ENCODE measurements around the gene CACNA1C. TPM values are rescaled to one million over a fixed set of nuclear protein-coding genes. Genes with fewer than 3 reads are reported as not detected.
A peak's percentile ranks its signal among the peaks of the same experiment; 100 is the strongest.

Gene CACNA1C
- total RNA-seq, 1 experiment from 2014 or later, result 1.8 TPM

DNA sequence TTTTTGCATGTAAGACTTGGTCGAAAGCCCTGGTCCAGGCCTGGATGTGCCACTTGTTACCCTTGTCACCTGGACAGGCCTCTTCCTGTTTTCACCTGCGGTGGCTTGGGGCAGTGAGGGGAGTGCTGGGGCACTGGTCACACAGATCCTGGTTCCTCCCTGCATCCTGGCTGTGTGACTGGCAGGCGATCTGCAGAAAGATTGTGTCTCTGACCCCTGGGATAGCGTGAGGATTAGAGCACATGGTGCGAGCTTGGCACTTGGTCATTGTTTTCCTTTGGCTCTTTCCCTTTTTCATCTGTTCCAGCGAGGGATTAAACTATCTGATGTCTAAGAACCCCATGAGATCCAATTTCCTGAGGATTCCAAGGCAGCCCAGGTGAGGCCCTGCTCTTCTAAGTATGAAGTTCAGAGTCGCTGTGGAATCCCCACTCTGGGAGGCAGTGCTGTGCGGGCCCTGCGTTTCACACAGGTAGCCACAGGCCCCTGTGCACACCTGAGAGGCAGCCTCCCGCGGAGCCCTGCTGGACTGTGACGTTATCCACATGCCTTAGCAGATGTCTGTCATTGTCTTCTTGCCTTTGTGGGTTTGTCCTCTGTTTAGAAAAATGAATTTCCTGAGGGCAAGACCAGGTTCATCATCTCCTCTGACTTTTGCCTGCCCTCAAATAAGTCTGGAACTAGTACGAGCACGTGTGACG, 288.4 kb downstream of the CACNA1C start:
- DNase-seq (ENCODE audit: low read depth), result no peak

- peak; percentile 66 for DNase-seq (ENCODE audit: low read depth)
Observed at GRCh38 chr12:2341871-2342270, 289.1 kb downstream of the CACNA1C start.

DNA sequence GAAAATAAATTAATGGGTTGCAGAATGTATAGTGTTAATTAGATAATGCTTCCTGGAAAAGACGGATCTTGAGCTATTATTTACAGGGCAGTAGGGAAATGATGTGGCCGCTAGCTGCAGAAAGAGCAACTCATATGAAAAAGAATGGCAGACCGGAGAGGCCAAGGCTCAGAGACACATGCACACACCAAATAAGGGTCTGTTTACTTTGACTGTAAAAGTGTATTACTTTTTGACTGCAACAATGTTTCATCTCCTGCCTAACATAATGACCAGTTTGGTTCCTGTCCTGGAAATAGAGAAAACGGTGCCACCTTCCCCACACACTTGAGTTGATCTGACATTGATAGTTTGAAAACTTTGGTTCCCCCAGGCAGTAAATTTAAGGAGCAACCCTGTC, 290.9 kb downstream of the CACNA1C start:
- no peak for DNase-seq (ENCODE audit: low read depth)

- no peak for DNase-seq (ENCODE audit: low read depth)
Observed at GRCh38 chr12:2344476-2344875, 291.7 kb downstream of the CACNA1C start.

DNA sequence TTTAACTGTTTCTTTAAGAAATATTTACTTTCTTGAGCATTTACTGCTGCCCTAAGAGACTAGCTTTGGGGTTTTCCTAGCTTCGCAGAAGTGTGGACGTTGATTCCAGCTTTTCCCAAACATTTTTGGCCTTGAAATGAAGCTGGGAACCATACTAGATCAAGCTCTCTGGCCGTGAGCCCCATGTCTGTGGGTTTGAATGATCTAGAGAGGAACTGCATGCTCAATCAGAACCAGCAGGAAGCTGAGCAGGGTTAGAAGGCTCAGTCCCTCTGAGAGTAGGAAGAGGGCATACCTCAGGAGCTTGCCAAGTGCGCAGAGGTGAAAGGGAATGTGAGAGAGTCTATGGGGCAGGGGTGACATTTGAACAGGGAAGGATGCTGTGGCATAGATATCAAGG, 292.1 kb downstream of the CACNA1C start:
- DNase-seq (ENCODE audit: low read depth), result no peak

DNA sequence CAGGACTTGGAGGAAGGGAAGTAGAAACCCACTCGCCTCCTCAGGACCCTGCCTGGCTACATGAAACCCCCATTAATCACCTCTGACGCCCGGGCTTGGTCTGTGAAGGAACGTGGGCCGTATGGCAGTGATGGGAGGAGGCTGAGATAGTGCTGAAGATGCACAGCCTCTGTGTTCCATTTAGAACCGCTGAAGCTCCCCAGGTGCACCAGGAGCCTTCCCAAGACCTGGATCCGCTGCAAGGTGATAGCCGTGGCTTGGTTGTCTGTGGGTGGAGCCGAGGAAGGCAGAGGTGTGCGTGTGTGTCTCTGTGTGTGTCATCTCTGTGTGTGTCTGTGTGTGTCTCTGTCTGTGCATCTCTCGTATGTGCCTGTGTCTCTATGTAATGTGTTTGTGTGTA, 293.1 kb downstream of the CACNA1C start:
- no peak for DNase-seq (ENCODE audit: low read depth)

DNA sequence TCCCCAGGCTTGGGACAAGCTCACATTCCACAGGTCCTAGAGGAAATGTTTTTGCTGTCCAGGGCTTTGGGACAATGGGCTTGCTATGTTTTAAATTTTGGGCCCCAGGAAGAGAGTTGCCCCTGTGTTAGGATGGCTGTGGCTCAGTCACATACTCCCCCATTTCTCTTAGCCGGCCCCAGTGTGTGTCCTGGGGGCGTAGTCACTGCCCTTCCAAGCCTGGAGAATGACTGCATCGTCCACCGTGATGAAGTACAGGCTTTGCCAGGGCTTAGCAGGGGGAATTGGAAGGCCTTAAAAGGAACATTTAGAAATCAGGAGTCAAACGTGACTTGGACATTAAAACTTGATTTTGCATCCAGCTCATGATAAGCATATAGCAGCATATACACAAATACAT, 293.6 kb downstream of the CACNA1C start:
- no peak for DNase-seq (ENCODE audit: low read depth)

GRCh38 chr12:2347137-2347843, 294.5 kb downstream of the CACNA1C start:
- DNase-seq (ENCODE audit: low read depth), result no peak

GRCh38 chr12:2347844-2348481, 295.2 kb downstream of the CACNA1C start:
- no peak for DNase-seq (ENCODE audit: low read depth)

DNA sequence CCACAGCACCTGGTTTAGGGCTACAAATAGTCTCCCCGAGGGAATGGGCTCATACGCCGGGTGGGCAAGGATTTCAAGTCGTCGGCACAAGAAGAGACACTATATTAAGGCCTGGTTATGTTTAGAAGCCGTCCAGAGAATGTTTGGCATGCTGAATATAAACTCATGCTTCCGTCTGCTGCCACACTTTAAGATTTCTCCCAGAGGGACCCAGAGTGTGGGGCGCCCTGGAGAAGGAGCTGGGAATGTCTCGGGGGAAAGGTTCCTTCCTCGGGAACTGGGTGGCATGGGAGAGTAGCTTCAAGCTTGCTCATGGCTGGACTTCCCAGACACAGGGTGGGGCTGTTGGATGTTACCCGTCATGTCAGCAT, 295.7 kb downstream of the CACNA1C start:
- no peak for DNase-seq (ENCODE audit: low read depth)

- DNase-seq (ENCODE audit: low read depth), result no peak
Observed at GRCh38 chr12:2351161-2351560, 298.4 kb downstream of the CACNA1C start.

GRCh38 chr12:2352203-2352602, 299.4 kb downstream of the CACNA1C start:
- DNase-seq (ENCODE audit: low read depth), result no peak

DNA sequence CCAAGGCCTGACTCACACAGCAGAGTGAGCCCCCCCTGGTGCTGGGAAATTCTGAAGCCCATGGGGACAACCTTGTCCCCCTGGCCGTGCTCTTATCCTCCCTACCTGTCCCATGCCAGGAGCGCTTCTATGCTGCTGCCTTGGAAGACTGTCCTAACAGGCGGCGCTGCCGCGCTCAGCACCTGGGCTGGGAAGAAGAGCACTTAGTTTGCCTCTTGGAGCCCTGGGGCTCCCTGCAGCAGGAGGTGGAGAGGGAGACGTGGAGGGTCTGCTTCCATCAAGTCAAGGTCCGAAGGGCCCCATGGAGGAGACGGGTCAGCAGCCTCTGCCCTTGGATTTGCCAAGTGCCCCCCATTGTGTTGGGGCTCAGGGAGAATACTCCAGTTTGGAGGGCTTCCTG, 300.5 kb downstream of the CACNA1C start:
- no peak for DNase-seq (ENCODE audit: low read depth)

GRCh38 chr12:2353691-2354090, 300.9 kb downstream of the CACNA1C start:
- no peak for DNase-seq (ENCODE audit: low read depth)

GRCh38 chr12:2354151-2354991, 301.6 kb downstream of the CACNA1C start:
- DNase-seq (ENCODE audit: low read depth), result no peak

DNA sequence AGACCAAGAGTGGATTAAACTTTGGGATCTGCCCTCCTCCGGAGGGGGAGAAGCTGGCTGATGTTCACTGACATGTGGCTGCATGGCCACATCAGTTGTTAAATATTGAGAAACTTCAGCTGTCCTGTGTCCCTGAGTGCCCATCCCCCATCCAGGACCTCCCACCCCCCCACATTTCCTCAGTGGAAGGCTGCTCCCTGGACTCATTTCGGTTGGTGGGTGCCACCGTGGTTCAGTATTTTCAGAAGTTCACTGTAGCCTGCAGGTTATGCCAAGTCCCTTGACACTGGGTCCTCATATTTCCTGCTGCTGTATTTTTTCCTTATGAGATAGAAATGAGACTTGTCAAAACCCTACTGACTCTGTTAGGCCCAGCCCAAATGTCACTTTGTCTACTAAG, 302.4 kb downstream of the CACNA1C start:
- no peak for DNase-seq (ENCODE audit: low read depth)

DNA sequence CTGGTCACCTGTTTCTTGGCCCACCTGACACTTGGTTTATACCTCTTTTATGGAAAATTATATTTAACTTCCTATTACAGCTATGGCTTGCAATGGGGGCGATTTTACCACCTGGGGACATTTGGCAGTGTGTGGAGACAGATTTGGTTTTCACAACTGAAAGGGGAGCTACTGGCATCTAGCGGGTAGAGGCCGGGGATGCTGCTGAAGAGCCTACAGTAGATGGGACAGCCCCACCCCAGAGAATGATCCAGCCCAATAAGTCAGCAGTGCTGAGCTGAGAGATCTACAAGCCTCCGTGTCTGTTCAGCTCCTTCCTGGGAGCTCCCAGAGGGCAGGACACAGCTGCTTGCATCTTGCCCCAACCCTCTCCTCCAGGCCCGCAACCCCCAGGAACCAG, 302.8 kb downstream of the CACNA1C start:
- DNase-seq (ENCODE audit: low read depth), result no peak

GRCh38 chr12:2356601-2357125, 303.9 kb downstream of the CACNA1C start:
- DNase-seq (ENCODE audit: low read depth), result no peak

DNA sequence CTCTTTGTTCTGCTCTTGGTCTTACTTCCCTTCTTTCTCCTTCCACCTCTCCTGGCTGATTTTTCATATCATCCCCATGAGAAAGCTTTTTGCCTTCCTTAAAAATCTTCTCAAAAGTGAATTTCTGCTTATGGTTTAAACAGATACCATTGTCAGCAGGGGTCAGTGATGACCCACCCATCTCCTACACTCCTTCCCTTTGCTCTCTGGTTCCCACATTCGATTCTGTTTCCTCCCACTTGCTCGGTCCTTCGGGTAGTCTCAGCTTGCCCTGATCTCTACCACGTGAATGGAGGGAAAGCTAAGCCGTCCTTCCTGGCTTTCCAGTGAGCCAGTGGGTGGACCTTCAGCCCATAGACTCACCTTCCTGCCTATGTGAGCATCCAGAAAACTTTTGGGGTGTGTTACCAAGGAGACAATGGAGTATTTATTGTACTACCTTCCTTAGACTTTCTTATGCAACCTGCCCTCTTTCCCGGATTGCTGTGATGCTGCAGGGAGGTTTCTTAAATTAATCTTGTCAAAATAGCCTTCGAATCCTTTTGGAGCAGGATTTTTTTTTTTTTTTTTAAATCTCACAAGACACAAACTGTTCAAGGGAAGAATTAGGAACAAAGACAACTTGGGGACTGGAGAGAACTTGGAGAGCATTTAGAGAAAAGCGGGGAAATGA, 306.3 kb downstream of the CACNA1C start:
- DNase-seq (ENCODE audit: low read depth), result peak; percentile 77

GRCh38 chr12:2359725-2360629, 307.2 kb downstream of the CACNA1C start:
- no peak for DNase-seq (ENCODE audit: low read depth)
